Cardiac fibroblast (primary cell): ENCODE data around the gene RHOV.

Experiments
- DNase-seq, 2 donors: peaks; one replicate each; pipeline versions ENCODE4 v3.0.0 to v3.0.0-alpha.2; 2010; ENCODE audit warnings: low read depth in 2 of 2
- H3K4me3 ChIP-seq, 2 donors: replicated peaks in 1 of 2; 1 replicate in 1 of 2; 2 replicates in 1 of 2; pipeline ENCODE4 v1.5.1; 2011; ENCODE audit warnings: low read depth in 2 of 2, low read length in 2 of 2, mild to moderate bottlenecking in 2 of 2, moderate library complexity in 1 of 2
- TF ChIP-seq, protein P1 (sequence below): IDR thresholded peaks from one replicate; pipeline ENCODE4 v1.5.1; 2011; ENCODE audit warnings: low read depth, mild to moderate bottlenecking, low read length, inconsistent platforms

Gene RHOV

GRCh38 chr15:40917585-40917984 is 43.6 kb upstream of the RHOV start:
- DNase-seq, result no peak
- TF ChIP-seq, protein P1, sequence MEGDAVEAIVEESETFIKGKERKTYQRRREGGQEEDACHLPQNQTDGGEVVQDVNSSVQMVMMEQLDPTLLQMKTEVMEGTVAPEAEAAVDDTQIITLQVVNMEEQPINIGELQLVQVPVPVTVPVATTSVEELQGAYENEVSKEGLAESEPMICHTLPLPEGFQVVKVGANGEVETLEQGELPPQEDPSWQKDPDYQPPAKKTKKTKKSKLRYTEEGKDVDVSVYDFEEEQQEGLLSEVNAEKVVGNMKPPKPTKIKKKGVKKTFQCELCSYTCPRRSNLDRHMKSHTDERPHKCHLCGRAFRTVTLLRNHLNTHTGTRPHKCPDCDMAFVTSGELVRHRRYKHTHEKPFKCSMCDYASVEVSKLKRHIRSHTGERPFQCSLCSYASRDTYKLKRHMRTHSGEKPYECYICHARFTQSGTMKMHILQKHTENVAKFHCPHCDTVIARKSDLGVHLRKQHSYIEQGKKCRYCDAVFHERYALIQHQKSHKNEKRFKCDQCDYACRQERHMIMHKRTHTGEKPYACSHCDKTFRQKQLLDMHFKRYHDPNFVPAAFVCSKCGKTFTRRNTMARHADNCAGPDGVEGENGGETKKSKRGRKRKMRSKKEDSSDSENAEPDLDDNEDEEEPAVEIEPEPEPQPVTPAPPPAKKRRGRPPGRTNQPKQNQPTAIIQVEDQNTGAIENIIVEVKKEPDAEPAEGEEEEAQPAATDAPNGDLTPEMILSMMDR, result no peak
- H3K4me3 ChIP-seq, result no peak overlapping the region

DNA sequence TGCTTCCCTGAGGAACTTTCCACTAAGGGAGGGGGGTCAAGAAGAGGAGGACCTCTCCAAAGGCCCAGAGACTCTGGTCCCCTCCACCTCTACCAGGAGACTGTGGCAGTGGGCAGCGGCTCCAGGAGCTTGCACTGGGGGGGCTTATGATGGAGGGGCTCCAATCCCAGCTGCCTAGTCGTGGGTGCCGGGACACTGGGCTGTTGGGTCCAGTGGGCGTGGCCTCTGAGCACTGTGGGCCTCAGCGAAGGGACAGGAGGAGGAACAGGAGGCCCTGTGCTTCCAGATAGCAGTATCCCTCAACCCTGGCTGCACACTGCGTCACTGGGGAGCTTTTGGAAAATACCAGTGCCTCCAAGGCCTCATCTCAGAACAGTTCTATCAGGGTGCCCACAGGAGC is 41.6 kb upstream of the RHOV start:
- TF ChIP-seq, protein P1, result no peak
- H3K4me3 ChIP-seq, result no peak overlapping the region

GRCh38 chr15:40915116-40915661 is 41.2 kb upstream of the RHOV start:
- TF ChIP-seq, protein P1, result no peak
- DNase-seq, result no peak
- H3K4me3 ChIP-seq, result no peak overlapping the region

More for the DNA sequence above, 41.6 kb upstream of the RHOV start:
- DNase-seq, result no peak

DNA sequence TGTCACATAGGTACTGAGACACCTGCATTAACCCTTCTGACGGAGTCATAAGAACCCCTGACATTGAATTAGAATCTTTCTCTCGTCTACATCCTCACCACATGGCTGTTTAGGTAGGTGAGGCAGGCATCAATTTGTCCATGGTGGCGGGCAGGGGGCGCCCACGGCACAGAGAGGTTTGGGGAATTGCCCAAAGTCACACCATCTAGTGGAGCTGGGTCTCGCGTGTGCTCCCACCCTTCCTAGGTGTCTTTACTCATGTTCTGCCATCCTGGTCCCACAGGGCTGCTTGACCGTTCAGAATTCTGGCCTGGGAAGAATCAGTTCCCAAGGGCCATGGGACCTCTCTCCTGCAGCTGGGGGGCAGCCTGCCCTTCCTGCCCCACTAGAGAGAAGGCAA is 40.5 kb upstream of the RHOV start:
- TF ChIP-seq, protein P1, result no peak
- no peak for DNase-seq
- no peak overlapping the region for H3K4me3 ChIP-seq

GRCh38 chr15:40914013-40914412 is 40.0 kb upstream of the RHOV start:
- TF ChIP-seq, protein P1, result no peak
- H3K4me3 ChIP-seq, result no peak overlapping the region
- DNase-seq, result no peak

DNA sequence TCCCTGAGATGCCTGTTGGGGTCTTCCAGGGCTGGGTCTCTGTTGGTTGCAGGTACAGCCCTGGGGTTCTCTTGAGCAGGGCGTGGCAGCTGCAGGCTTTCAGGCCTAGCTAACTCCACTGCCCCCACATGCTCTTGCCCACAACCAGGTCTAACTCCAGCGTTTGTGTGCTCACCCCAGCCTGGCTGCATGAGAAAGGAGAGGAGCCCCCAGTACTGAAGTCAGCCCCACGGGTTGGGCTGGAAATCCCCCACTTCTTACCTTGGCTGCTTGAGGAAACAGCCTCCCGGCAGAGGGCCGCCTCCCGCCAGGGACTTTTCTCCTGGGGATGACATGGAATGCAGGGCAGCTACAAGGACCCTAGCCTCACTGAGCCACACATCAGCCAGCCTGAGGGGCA is 38.4 kb upstream of the RHOV start:
- TF ChIP-seq, protein P1, result no peak
- no peak for DNase-seq
- no peak overlapping the region for H3K4me3 ChIP-seq

- no peak for DNase-seq
- TF ChIP-seq, protein P1, result no peak
- H3K4me3 ChIP-seq, result no peak overlapping the region
Observed at GRCh38 chr15:40911693-40912092, 37.7 kb upstream of the RHOV start.
